ENCODE results near the gene FHOD3.

GRCh38 chr18:36389027-36389426, 91.5 kb downstream of the FHOD3 start:
- TF ChIP-seq, protein P1, sequence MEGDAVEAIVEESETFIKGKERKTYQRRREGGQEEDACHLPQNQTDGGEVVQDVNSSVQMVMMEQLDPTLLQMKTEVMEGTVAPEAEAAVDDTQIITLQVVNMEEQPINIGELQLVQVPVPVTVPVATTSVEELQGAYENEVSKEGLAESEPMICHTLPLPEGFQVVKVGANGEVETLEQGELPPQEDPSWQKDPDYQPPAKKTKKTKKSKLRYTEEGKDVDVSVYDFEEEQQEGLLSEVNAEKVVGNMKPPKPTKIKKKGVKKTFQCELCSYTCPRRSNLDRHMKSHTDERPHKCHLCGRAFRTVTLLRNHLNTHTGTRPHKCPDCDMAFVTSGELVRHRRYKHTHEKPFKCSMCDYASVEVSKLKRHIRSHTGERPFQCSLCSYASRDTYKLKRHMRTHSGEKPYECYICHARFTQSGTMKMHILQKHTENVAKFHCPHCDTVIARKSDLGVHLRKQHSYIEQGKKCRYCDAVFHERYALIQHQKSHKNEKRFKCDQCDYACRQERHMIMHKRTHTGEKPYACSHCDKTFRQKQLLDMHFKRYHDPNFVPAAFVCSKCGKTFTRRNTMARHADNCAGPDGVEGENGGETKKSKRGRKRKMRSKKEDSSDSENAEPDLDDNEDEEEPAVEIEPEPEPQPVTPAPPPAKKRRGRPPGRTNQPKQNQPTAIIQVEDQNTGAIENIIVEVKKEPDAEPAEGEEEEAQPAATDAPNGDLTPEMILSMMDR (conservative IDR thresholded peaks at IDR 0.05; ENCODE audit: low read depth in 2 of 2), result no peak
- TF ChIP-seq EZH2phosphoT487 (IDR thresholded peaks at IDR 0.05; ENCODE audit: unreplicated experiment), result no peak
- no peak for TF ChIP-seq POLR2AphosphoS5 (IDR thresholded peaks at IDR 0.05; ENCODE audit: low read depth)
- no peak for TF ChIP-seq EZH2 (IDR thresholded peaks at IDR 0.05; ENCODE audit: low read depth, unreplicated experiment)
- TF ChIP-seq, protein P2, sequence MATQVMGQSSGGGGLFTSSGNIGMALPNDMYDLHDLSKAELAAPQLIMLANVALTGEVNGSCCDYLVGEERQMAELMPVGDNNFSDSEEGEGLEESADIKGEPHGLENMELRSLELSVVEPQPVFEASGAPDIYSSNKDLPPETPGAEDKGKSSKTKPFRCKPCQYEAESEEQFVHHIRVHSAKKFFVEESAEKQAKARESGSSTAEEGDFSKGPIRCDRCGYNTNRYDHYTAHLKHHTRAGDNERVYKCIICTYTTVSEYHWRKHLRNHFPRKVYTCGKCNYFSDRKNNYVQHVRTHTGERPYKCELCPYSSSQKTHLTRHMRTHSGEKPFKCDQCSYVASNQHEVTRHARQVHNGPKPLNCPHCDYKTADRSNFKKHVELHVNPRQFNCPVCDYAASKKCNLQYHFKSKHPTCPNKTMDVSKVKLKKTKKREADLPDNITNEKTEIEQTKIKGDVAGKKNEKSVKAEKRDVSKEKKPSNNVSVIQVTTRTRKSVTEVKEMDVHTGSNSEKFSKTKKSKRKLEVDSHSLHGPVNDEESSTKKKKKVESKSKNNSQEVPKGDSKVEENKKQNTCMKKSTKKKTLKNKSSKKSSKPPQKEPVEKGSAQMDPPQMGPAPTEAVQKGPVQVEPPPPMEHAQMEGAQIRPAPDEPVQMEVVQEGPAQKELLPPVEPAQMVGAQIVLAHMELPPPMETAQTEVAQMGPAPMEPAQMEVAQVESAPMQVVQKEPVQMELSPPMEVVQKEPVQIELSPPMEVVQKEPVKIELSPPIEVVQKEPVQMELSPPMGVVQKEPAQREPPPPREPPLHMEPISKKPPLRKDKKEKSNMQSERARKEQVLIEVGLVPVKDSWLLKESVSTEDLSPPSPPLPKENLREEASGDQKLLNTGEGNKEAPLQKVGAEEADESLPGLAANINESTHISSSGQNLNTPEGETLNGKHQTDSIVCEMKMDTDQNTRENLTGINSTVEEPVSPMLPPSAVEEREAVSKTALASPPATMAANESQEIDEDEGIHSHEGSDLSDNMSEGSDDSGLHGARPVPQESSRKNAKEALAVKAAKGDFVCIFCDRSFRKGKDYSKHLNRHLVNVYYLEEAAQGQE (IDR thresholded peaks at IDR 0.05; ENCODE audit: unreplicated experiment), result no peak
- TF ChIP-seq ZNF331 (CRISPR knock-in tag; IDR thresholded peaks at IDR 0.05; ENCODE audit: low read depth), result no peak
- TF ChIP-seq, protein P3, sequence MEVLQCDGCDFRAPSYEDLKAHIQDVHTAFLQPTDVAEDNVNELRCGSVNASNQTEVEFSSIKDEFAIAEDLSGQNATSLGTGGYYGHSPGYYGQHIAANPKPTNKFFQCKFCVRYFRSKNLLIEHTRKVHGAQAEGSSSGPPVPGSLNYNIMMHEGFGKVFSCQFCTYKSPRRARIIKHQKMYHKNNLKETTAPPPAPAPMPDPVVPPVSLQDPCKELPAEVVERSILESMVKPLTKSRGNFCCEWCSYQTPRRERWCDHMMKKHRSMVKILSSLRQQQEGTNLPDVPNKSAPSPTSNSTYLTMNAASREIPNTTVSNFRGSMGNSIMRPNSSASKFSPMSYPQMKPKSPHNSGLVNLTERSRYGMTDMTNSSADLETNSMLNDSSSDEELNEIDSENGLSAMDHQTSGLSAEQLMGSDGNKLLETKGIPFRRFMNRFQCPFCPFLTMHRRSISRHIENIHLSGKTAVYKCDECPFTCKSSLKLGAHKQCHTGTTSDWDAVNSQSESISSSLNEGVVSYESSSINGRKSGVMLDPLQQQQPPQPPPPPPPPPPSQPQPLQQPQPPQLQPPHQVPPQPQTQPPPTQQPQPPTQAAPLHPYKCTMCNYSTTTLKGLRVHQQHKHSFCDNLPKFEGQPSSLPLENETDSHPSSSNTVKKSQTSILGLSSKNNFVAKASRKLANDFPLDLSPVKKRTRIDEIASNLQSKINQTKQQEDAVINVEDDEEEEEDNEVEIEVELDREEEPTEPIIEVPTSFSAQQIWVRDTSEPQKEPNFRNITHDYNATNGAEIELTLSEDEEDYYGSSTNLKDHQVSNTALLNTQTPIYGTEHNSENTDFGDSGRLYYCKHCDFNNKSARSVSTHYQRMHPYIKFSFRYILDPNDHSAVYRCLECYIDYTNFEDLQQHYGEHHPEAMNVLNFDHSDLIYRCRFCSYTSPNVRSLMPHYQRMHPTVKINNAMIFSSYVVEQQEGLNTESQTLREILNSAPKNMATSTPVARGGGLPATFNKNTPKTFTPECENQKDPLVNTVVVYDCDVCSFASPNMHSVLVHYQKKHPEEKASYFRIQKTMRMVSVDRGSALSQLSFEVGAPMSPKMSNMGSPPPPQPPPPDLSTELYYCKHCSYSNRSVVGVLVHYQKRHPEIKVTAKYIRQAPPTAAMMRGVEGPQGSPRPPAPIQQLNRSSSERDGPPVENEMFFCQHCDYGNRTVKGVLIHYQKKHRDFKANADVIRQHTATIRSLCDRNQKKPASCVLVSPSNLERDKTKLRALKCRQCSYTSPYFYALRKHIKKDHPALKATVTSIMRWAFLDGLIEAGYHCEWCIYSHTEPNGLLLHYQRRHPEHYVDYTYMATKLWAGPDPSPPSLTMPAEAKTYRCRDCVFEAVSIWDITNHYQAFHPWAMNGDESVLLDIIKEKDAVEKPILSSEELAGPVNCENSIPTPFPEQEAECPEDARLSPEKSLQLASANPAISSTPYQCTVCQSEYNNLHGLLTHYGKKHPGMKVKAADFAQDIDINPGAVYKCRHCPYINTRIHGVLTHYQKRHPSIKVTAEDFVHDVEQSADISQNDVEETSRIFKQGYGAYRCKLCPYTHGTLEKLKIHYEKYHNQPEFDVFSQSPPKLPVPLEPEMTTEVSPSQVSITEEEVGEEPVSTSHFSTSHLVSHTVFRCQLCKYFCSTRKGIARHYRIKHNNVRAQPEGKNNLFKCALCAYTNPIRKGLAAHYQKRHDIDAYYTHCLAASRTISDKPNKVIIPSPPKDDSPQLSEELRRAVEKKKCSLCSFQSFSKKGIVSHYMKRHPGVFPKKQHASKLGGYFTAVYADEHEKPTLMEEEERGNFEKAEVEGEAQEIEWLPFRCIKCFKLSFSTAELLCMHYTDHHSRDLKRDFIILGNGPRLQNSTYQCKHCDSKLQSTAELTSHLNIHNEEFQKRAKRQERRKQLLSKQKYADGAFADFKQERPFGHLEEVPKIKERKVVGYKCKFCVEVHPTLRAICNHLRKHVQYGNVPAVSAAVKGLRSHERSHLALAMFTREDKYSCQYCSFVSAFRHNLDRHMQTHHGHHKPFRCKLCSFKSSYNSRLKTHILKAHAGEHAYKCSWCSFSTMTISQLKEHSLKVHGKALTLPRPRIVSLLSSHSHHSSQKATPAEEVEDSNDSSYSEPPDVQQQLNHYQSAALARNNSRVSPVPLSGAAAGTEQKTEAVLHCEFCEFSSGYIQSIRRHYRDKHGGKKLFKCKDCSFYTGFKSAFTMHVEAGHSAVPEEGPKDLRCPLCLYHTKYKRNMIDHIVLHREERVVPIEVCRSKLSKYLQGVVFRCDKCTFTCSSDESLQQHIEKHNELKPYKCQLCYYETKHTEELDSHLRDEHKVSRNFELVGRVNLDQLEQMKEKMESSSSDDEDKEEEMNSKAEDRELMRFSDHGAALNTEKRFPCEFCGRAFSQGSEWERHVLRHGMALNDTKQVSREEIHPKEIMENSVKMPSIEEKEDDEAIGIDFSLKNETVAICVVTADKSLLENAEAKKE (CRISPR knock-in tag; IDR thresholded peaks at IDR 0.05), result no peak
- no peak for TF ChIP-seq CREB1 (CRISPR knock-in tag; IDR thresholded peaks at IDR 0.05; ENCODE audit: low read depth)
- no peak for TF ChIP-seq JUNB (IDR thresholded peaks at IDR 0.05; ENCODE audit: unreplicated experiment)
- TF ChIP-seq STAT1 (IDR thresholded peaks at IDR 0.05; ENCODE audit: unreplicated experiment), result no peak
- TF ChIP-seq, protein P4, sequence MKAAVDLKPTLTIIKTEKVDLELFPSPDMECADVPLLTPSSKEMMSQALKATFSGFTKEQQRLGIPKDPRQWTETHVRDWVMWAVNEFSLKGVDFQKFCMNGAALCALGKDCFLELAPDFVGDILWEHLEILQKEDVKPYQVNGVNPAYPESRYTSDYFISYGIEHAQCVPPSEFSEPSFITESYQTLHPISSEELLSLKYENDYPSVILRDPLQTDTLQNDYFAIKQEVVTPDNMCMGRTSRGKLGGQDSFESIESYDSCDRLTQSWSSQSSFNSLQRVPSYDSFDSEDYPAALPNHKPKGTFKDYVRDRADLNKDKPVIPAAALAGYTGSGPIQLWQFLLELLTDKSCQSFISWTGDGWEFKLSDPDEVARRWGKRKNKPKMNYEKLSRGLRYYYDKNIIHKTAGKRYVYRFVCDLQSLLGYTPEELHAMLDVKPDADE (IDR thresholded peaks at IDR 0.05), result no peak
- TF ChIP-seq ZNF114 (CRISPR knock-in tag; IDR thresholded peaks at IDR 0.05), result no peak
